Measurements from ENCODE around the gene LTBR.
A peak's percentile ranks its signal among the peaks of the same experiment; 100 is the strongest.
"Not testable (repeated sequence)": the region's sequence is repeated elsewhere in the genome, so short reads cannot be mapped to it uniquely, and the experiment has no call there.

LTBR gene

GRCh38 chr12:6383572-6384498 lies at the start of gene LTBR:
Gene LTBR (plus strand): TSS chr12:6384162. CDS start chr12:6384359, 197 bp downstream.
- peak in 1 of 6 experiments; percentile 20 for DNase-seq

GRCh38 chr12:6334359-6334758 lies 49.6 kb upstream of the LTBR start:
- DNase-seq: no peak

GRCh38 chr12:6334940-6335450 lies 49.0 kb upstream of the LTBR start:
- no peak for DNase-seq

GRCh38 chr12:6335451-6336078 lies 48.4 kb upstream of the LTBR start:
- peak; percentile 67 to 81 (median 69) for DNase-seq

GRCh38 chr12:6336079-6336888 lies 47.7 kb upstream of the LTBR start:
- peak in 2 of 6 experiments; percentile 14 to 32 for DNase-seq

GRCh38 chr12:6336889-6337853 lies 46.8 kb upstream of the LTBR start:
- DNase-seq: peak; percentile 34 to 64 (median 54)

GRCh38 chr12:6337958-6338433 lies 46.0 kb upstream of the LTBR start:
- DNase-seq: no peak

GRCh38 chr12:6338536-6338935 lies 45.4 kb upstream of the LTBR start:
- DNase-seq: not testable (repeated sequence)

- no peak for DNase-seq
Measured at GRCh38 chr12:6338955-6339354, 45.0 kb upstream of the LTBR start.

- DNase-seq: peak in 2 of 6 experiments; percentile 30
Measured at GRCh38 chr12:6340032-6340638, 43.8 kb upstream of the LTBR start.

- no peak for DNase-seq
Measured at GRCh38 chr12:6340745-6341416, 43.1 kb upstream of the LTBR start.

- DNase-seq: peak in 4 of 6 experiments; percentile 27 to 53 (median 44)
Measured at GRCh38 chr12:6341417-6342139, 42.4 kb upstream of the LTBR start, which contains the start of gene TNFRSF1A. Gene TNFRSF1A (minus strand): TSS chr12:6342076. CDS start chr12:6341814, 262 bp downstream.

GRCh38 chr12:6342140-6342889 lies 41.6 kb upstream of the LTBR start:
- no peak for DNase-seq

GRCh38 chr12:6343518-6343917 lies 40.4 kb upstream of the LTBR start:
- no peak for DNase-seq

- not testable (repeated sequence) for DNase-seq
Measured at GRCh38 chr12:6344101-6344660, 39.8 kb upstream of the LTBR start.

GRCh38 chr12:6345319-6346091 lies 38.5 kb upstream of the LTBR start:
- peak in 2 of 6 experiments; percentile 10 to 14 for DNase-seq

- DNase-seq: no peak
Measured at GRCh38 chr12:6346235-6346832, 37.6 kb upstream of the LTBR start.

All from stimulated activated naive CD4-positive, alpha-beta T cell (primary cell).